Measurements from ENCODE around the gene DAB1.

DNA sequence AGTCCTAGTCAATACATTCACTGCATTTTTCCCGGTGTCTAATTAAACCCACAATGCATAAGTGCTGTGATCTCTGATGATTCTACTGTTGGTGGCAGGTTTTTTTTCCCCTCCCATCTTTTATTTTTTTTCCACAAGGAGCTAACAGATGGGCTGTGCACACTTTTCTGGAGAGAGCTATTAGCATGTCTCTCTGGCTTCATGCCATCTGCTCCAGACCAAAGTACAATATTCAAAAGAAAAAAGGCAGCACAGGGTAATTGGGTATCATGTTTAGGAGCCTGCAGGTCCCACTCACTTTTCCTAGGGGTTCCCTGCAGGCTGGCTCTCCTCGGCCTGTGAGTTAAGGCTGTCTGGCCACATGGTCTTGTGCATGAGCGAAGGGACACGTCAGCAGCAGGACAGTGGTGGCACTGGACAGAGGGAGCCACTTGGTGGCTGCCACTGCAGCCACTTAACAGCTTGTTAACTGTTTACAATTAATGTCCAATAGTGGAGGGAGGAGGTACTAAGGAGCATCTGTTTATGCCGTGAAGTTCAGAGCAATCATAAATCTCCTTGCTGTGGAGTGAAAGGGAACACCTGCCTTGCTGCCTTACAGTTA lies 404.5 kb downstream of the DAB1 start:
- TF ChIP-seq, protein P1, sequence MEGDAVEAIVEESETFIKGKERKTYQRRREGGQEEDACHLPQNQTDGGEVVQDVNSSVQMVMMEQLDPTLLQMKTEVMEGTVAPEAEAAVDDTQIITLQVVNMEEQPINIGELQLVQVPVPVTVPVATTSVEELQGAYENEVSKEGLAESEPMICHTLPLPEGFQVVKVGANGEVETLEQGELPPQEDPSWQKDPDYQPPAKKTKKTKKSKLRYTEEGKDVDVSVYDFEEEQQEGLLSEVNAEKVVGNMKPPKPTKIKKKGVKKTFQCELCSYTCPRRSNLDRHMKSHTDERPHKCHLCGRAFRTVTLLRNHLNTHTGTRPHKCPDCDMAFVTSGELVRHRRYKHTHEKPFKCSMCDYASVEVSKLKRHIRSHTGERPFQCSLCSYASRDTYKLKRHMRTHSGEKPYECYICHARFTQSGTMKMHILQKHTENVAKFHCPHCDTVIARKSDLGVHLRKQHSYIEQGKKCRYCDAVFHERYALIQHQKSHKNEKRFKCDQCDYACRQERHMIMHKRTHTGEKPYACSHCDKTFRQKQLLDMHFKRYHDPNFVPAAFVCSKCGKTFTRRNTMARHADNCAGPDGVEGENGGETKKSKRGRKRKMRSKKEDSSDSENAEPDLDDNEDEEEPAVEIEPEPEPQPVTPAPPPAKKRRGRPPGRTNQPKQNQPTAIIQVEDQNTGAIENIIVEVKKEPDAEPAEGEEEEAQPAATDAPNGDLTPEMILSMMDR (IDR thresholded peaks at IDR 0.05; ENCODE audit: insufficient read depth, low read depth, low read length): no peak
- no peak for TF ChIP-seq EZH2 (IDR thresholded peaks at IDR 0.05; ENCODE audit: insufficient read depth, low read length)

Measured in astrocyte (in vitro differentiated cells and primary cell).